ENCODE measurements around the gene RMDN3. TPM values are rescaled to one million over a fixed set of nuclear protein-coding genes. Genes with fewer than 3 reads are reported as not detected.

RMDN3 gene
- total and polyA plus RNA-seq, 2 of the 13 experiments (the other 11 are each of a cell fraction or from before 2014, with no cell fraction given), result 16.8 to 19.5 TPM

DNA sequence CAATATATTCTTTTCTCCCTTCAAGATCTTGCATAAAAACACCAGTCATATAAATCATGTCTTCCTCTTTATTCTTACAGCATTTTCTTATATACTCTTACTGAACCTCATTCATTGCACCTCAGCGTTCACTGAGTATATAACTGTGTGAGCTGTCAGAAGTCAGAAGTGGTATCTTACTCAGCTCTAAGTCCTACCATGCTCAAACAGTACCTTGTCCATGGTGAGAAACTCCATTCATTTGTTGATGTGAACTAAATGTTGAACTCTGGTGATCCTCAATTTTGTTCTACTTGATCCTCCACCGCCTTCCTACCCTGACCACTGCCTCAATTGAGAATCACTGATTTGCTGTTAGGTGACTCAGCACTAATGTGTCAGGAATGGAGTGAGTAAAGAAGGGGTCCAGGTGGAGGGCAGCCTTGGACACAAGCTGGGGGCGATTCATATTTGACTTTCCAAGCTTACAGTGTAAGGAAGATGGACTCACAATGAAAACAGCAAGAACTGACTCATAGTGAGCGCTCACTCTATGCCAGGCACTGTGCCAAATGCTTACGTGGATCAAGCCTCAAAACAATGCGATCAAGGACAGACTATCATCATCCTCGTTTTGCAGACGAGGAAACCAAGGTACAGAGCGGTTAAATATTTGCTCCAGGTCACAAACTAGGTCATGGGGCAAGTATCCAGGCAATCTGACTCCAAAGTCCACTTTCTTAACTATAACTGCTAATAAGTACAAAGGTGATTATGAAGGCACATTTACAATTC is 38.3 kb upstream of the RMDN3 start (continued):
- TF ChIP-seq, protein P1, sequence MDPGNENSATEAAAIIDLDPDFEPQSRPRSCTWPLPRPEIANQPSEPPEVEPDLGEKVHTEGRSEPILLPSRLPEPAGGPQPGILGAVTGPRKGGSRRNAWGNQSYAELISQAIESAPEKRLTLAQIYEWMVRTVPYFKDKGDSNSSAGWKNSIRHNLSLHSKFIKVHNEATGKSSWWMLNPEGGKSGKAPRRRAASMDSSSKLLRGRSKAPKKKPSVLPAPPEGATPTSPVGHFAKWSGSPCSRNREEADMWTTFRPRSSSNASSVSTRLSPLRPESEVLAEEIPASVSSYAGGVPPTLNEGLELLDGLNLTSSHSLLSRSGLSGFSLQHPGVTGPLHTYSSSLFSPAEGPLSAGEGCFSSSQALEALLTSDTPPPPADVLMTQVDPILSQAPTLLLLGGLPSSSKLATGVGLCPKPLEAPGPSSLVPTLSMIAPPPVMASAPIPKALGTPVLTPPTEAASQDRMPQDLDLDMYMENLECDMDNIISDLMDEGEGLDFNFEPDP (CRISPR knock-in tag; conservative IDR thresholded peaks at IDR 0.05), result no peak
- TF ChIP-seq, protein P2, sequence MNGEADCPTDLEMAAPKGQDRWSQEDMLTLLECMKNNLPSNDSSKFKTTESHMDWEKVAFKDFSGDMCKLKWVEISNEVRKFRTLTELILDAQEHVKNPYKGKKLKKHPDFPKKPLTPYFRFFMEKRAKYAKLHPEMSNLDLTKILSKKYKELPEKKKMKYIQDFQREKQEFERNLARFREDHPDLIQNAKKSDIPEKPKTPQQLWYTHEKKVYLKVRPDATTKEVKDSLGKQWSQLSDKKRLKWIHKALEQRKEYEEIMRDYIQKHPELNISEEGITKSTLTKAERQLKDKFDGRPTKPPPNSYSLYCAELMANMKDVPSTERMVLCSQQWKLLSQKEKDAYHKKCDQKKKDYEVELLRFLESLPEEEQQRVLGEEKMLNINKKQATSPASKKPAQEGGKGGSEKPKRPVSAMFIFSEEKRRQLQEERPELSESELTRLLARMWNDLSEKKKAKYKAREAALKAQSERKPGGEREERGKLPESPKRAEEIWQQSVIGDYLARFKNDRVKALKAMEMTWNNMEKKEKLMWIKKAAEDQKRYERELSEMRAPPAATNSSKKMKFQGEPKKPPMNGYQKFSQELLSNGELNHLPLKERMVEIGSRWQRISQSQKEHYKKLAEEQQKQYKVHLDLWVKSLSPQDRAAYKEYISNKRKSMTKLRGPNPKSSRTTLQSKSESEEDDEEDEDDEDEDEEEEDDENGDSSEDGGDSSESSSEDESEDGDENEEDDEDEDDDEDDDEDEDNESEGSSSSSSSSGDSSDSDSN (CRISPR knock-in tag; IDR thresholded peaks at IDR 0.05), result peak; percentile 29; the same call in 1 of the 2 replicates
- TF ChIP-seq SOX6 (IDR thresholded peaks at IDR 0.05), result no peak
- peak; percentile 94 for TF ChIP-seq SOX6 (CRISPR knock-in tag; IDR thresholded peaks at IDR 0.05)
- peak; percentile 52; the same call in 1 of the 2 replicates for TF ChIP-seq NR2C2 (CRISPR knock-in tag; IDR thresholded peaks at IDR 0.05; ENCODE audit: borderline replicate concordance)
- no peak for TF ChIP-seq ADNP (CRISPR knock-in tag; IDR thresholded peaks at IDR 0.05)
- no peak for TF ChIP-seq RBFOX2 (IDR thresholded peaks at IDR 0.05; ENCODE audit: low read depth, low read length)
- TF ChIP-seq, protein P3, sequence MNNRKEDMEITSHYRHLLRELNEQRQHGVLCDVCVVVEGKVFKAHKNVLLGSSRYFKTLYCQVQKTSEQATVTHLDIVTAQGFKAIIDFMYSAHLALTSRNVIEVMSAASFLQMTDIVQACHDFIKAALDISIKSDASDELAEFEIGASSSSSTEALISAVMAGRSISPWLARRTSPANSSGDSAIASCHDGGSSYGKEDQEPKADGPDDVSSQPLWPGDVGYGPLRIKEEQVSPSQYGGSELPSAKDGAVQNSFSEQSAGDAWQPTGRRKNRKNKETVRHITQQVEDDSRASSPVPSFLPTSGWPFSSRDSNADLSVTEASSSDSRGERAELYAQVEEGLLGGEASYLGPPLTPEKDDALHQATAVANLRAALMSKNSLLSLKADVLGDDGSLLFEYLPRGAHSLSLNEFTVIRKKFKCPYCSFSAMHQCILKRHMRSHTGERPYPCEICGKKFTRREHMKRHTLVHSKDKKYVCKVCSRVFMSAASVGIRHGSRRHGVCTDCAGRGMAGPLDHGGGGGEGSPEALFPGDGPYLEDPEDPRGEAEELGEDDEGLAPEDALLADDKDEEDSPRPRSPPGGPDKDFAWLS (CRISPR knock-in tag; IDR thresholded peaks at IDR 0.05; ENCODE audit: borderline replicate concordance), result no peak
- no peak for TF ChIP-seq ZNF776 (CRISPR knock-in tag; IDR thresholded peaks at IDR 0.05)
- TF ChIP-seq, protein P4, sequence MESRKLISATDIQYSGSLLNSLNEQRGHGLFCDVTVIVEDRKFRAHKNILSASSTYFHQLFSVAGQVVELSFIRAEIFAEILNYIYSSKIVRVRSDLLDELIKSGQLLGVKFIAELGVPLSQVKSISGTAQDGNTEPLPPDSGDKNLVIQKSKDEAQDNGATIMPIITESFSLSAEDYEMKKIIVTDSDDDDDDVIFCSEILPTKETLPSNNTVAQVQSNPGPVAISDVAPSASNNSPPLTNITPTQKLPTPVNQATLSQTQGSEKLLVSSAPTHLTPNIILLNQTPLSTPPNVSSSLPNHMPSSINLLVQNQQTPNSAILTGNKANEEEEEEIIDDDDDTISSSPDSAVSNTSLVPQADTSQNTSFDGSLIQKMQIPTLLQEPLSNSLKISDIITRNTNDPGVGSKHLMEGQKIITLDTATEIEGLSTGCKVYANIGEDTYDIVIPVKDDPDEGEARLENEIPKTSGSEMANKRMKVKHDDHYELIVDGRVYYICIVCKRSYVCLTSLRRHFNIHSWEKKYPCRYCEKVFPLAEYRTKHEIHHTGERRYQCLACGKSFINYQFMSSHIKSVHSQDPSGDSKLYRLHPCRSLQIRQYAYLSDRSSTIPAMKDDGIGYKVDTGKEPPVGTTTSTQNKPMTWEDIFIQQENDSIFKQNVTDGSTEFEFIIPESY (CRISPR knock-in tag; IDR thresholded peaks at IDR 0.05), result 0 out of 2 replicates have a peak, but pooled peaks have one; percentile 41
- peak; percentile 22; the same call in 1 of the 2 replicates for TF ChIP-seq ZNF629 (CRISPR knock-in tag; conservative IDR thresholded peaks at IDR 0.05)
- TF ChIP-seq ZNF724P (CRISPR knock-in tag; IDR thresholded peaks at IDR 0.05; ENCODE audit: borderline replicate concordance), result no peak
- TF ChIP-seq ZNF121 (CRISPR knock-in tag; IDR thresholded peaks at IDR 0.05), result no peak
- TF ChIP-seq, protein P5, sequence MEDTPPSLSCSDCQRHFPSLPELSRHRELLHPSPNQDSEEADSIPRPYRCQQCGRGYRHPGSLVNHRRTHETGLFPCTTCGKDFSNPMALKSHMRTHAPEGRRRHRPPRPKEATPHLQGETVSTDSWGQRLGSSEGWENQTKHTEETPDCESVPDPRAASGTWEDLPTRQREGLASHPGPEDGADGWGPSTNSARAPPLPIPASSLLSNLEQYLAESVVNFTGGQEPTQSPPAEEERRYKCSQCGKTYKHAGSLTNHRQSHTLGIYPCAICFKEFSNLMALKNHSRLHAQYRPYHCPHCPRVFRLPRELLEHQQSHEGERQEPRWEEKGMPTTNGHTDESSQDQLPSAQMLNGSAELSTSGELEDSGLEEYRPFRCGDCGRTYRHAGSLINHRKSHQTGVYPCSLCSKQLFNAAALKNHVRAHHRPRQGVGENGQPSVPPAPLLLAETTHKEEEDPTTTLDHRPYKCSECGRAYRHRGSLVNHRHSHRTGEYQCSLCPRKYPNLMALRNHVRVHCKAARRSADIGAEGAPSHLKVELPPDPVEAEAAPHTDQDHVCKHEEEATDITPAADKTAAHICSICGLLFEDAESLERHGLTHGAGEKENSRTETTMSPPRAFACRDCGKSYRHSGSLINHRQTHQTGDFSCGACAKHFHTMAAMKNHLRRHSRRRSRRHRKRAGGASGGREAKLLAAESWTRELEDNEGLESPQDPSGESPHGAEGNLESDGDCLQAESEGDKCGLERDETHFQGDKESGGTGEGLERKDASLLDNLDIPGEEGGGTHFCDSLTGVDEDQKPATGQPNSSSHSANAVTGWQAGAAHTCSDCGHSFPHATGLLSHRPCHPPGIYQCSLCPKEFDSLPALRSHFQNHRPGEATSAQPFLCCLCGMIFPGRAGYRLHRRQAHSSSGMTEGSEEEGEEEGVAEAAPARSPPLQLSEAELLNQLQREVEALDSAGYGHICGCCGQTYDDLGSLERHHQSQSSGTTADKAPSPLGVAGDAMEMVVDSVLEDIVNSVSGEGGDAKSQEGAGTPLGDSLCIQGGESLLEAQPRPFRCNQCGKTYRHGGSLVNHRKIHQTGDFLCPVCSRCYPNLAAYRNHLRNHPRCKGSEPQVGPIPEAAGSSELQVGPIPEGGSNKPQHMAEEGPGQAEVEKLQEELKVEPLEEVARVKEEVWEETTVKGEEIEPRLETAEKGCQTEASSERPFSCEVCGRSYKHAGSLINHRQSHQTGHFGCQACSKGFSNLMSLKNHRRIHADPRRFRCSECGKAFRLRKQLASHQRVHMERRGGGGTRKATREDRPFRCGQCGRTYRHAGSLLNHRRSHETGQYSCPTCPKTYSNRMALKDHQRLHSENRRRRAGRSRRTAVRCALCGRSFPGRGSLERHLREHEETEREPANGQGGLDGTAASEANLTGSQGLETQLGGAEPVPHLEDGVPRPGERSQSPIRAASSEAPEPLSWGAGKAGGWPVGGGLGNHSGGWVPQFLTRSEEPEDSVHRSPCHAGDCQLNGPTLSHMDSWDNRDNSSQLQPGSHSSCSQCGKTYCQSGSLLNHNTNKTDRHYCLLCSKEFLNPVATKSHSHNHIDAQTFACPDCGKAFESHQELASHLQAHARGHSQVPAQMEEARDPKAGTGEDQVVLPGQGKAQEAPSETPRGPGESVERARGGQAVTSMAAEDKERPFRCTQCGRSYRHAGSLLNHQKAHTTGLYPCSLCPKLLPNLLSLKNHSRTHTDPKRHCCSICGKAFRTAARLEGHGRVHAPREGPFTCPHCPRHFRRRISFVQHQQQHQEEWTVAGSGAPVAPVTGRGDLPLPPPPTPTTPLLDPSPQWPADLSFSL (CRISPR knock-in tag; IDR thresholded peaks at IDR 0.05), result peak; percentile 58; the same call in 1 of the 2 replicates

All from HepG2 (cell line).